ENCODE data around the gene KLF13. TPM values are rescaled to one million over a fixed set of nuclear protein-coding genes. Genes with fewer than 3 reads are reported as not detected.

The KLF13 gene
- total RNA-seq, 2 donors from 2014 or later: 95.1 to 153 TPM

DNA sequence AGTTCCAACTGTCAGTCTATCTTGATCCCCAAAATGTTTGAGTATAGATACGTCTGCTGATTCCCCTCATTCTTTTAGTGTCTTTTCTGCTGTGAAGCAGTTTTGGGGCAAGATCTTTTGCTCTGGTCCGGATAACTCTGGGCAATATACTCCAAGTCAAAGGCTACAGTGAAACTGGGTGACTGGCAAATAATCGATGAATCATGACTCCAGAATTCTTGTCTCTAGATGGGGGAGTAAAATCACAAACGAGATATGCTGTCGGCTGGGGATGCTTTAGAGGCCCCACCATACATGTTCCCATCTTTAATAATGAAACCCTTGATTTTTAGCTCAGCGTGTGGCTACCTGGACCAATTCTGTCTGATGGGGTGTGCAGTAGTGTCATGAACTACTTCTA is 76.5 kb downstream of the KLF13 start:
- DNase-seq (ENCODE audit: low spot score) (no peak), ATAC-seq (no peak)
- H3K9me3 Mint-ChIP-seq: no peaks in the 10 kb centered on the region
- no peaks in the 10 kb centered on the region for H3K36me3 Mint-ChIP-seq
- no peaks in the 10 kb centered on the region for H3K27me3 Mint-ChIP-seq
- peaks cover 38 to 42% of the 10 kb centered on the region in 2 donors for H3K4me1 Mint-ChIP-seq (ENCODE audit: low read depth in 2 of 2)
- H3K27ac Mint-ChIP-seq: no peak overlapping the region
- H3K4me3 Mint-ChIP-seq: no peak overlapping the region

- ATAC-seq: no peak
- H3K4me3 Mint-ChIP-seq: no peak overlapping the region
- peaks cover 4% of the 10 kb centered on the region for H3K36me3 Mint-ChIP-seq
- peak overlapping the region; percentile 58 to 66 for H3K27ac Mint-ChIP-seq
- DNase-seq (ENCODE audit: low spot score): no peak
- H3K9me3 Mint-ChIP-seq: peaks cover 3% of the 10 kb centered on the region
- H3K27me3 Mint-ChIP-seq: no peaks in the 10 kb centered on the region
- H3K4me1 Mint-ChIP-seq (ENCODE audit: low read depth in 2 of 2): peaks cover 38 to 42% of the 10 kb centered on the region in 2 donors
Observed at GRCh38 chr15:31403606-31404005, 77.0 kb downstream of the KLF13 start.

GRCh38 chr15:31404345-31404744 is 77.7 kb downstream of the KLF13 start:
- no peak for DNase-seq (ENCODE audit: low spot score)
- H3K4me3 Mint-ChIP-seq: no peak overlapping the region

GRCh38 chr15:31405200-31405920 is 78.7 kb downstream of the KLF13 start:
- peaks cover 9% of the 10 kb centered on the region for H3K9me3 Mint-ChIP-seq
- H3K27me3 Mint-ChIP-seq: no peaks in the 10 kb centered on the region
- no peak for DNase-seq (ENCODE audit: low spot score)
- peaks cover 25 to 26% of the 10 kb centered on the region in 2 donors for H3K4me1 Mint-ChIP-seq (ENCODE audit: low read depth in 2 of 2)
- H3K4me3 Mint-ChIP-seq: peak overlapping the region; percentile 57
- ATAC-seq: peak in 1 of 2 donors; percentile 75
- peak overlapping the region; percentile 66 for H3K27ac Mint-ChIP-seq
- H3K36me3 Mint-ChIP-seq: peaks cover 13% of the 10 kb centered on the region

More at GRCh38 chr15:31404345-31404744, 77.7 kb downstream of the KLF13 start:
- Mint-ChIP-seq H3K27ac (peak overlapping the region; percentile 66), H3K4me1 (ENCODE audit: low read depth in 2 of 2) (peaks cover 34 to 36% of the 10 kb centered on the region in 2 donors), H3K36me3 (peaks cover 11% of the 10 kb centered on the region), H3K9me3 (peaks cover 7% of the 10 kb centered on the region), H3K27me3 (no peaks in the 10 kb centered on the region)
- no peak for ATAC-seq

DNA sequence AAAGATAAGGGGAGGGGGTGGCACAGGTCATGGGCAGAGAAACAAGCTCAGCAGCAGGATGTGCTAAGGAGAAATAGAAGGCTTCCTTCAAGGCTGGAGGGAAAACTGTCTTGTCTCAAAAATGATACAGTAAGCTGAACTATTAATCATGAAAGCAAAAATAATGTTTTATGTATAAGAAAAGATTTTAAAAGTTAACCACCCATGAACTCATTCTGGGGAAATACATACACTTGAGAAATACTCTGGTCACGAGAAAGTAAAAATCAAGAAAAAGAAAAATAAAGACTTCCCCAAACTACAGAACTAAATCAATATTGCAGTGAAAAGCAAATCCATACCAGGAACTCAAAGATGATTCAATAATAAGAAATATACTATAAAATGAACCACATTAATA is 80.7 kb downstream of the KLF13 start:
- Mint-ChIP-seq H3K4me1 (ENCODE audit: low read depth in 2 of 2) (peaks cover 24 to 28% of the 10 kb centered on the region in 2 donors), H3K36me3 (peaks cover 13% of the 10 kb centered on the region), H3K27ac (no peak overlapping the region), H3K9me3 (peaks cover 9% of the 10 kb centered on the region), H3K27me3 (no peaks in the 10 kb centered on the region), H3K4me3 (no peak overlapping the region)
- no peak for ATAC-seq
- no peak for DNase-seq (ENCODE audit: low spot score)

- no peaks in the 10 kb centered on the region for H3K27me3 Mint-ChIP-seq
- H3K9me3 Mint-ChIP-seq: peaks cover 9% of the 10 kb centered on the region
- DNase-seq (ENCODE audit: low spot score) (no peak), ATAC-seq (no peak)
- H3K4me1 Mint-ChIP-seq (ENCODE audit: low read depth in 2 of 2): peaks cover 28 to 32% of the 10 kb centered on the region in 2 donors
- no peak overlapping the region for H3K4me3 Mint-ChIP-seq
- H3K27ac Mint-ChIP-seq: no peak overlapping the region
- peaks cover 13% of the 10 kb centered on the region for H3K36me3 Mint-ChIP-seq
Observed at GRCh38 chr15:31407851-31408250, 81.2 kb downstream of the KLF13 start.

DNA sequence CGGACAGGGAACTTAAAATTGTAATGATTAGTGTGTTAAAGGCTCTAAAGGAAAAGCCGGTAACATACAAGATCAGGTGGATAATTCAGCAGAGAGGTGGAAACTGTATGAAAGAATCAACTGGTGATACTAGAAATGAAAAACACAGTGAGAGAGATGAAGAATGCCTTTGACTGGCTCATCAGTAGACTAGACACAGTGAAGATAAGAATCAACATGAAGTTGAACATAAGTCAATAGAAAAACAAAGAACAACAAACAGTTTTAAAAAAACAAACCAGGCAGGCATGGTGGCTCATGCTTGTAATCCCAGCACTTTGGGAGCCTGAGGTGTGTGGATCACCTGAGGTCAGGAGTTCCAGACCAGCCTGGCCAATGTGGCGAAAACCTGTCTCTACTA is 82.1 kb downstream of the KLF13 start:
- H3K9me3 Mint-ChIP-seq: peaks cover 9% of the 10 kb centered on the region
- H3K27me3 Mint-ChIP-seq: no peaks in the 10 kb centered on the region
- peaks cover 13% of the 10 kb centered on the region for H3K36me3 Mint-ChIP-seq

DNA sequence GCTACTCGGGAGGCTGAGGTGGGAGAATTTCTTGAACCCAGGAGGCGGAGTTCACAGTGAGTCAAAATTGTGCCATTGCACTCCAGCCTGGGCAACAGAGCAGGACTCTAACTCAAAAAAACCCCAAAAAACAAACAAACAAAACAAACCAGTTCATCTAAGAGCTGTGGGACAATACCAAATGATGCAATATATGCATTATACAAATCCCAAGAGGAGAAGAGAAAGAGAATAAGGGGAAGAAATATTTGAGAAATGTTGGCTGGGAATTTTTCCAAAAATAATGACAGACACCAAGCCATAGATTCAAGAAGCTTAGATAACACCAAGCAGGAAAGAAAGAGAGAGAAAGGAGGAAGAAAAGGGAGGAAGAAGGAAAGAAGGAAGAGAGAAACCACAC is 82.5 kb downstream of the KLF13 start:
- Mint-ChIP-seq H3K27ac (no peak overlapping the region), H3K27me3 (no peaks in the 10 kb centered on the region), H3K4me3 (no peak overlapping the region), H3K9me3 (peaks cover 9% of the 10 kb centered on the region), H3K4me1 (ENCODE audit: low read depth in 2 of 2) (peaks cover 32 to 40% of the 10 kb centered on the region in 2 donors), H3K36me3 (peaks cover 13% of the 10 kb centered on the region)
- DNase-seq (ENCODE audit: low spot score): no peak
- ATAC-seq: no peak

More for the DNA sequence above, 82.1 kb downstream of the KLF13 start:
- DNase-seq (ENCODE audit: low spot score) (no peak), ATAC-seq (no peak)
- H3K4me1 Mint-ChIP-seq (ENCODE audit: low read depth in 2 of 2): peaks cover 35 to 40% of the 10 kb centered on the region in 2 donors
- H3K27ac Mint-ChIP-seq: no peak overlapping the region
- H3K4me3 Mint-ChIP-seq: no peak overlapping the region

GRCh38 chr15:31412824-31413223 is 86.2 kb downstream of the KLF13 start:
- Mint-ChIP-seq H3K36me3 (peaks cover 17% of the 10 kb centered on the region), H3K4me3 (peak overlapping the region; percentile 69), H3K9me3 (peaks cover 9% of the 10 kb centered on the region), H3K27me3 (no peaks in the 10 kb centered on the region), H3K4me1 (ENCODE audit: low read depth in 2 of 2) (peaks cover 17 to 24% of the 10 kb centered on the region in 2 donors), H3K27ac (peak overlapping the region; percentile 66 to 70)
- no peak for DNase-seq (ENCODE audit: low spot score)
- ATAC-seq: peak; percentile 88 to 91

GRCh38 chr15:31415201-31415600 is 88.6 kb downstream of the KLF13 start:
- no peak for ATAC-seq
- no peak for DNase-seq (ENCODE audit: low spot score)
- Mint-ChIP-seq H3K27me3 (no peaks in the 10 kb centered on the region), H3K4me1 (ENCODE audit: low read depth in 2 of 2) (peaks cover 13 to 24% of the 10 kb centered on the region in 2 donors), H3K4me3 (no peak overlapping the region), H3K36me3 (peaks cover 19% of the 10 kb centered on the region), H3K27ac (peak overlapping the region in 1 of 2 donors; percentile 28), H3K9me3 (peaks cover 8% of the 10 kb centered on the region)

- DNase-seq (ENCODE audit: low spot score): no peak
Observed at GRCh38 chr15:31419820-31420219, 93.2 kb downstream of the KLF13 start.

GRCh38 chr15:31427411-31427810 is 100.8 kb downstream of the KLF13 start:
- Mint-ChIP-seq H3K27ac (peak overlapping the region; percentile 39 to 87), H3K4me1 (ENCODE audit: low read depth in 2 of 2) (peaks cover 36 to 41% of the 10 kb centered on the region in 2 donors), H3K36me3 (no peaks in the 10 kb centered on the region), H3K9me3 (no peaks in the 10 kb centered on the region), H3K4me3 (peak overlapping the region; percentile 56), H3K27me3 (no peaks in the 10 kb centered on the region)
- no peak for DNase-seq (ENCODE audit: low spot score)
- peak; percentile 93 to 96 for ATAC-seq

More at GRCh38 chr15:31419820-31420219, 93.2 kb downstream of the KLF13 start:
- Mint-ChIP-seq H3K9me3 (peaks cover 8% of the 10 kb centered on the region), H3K27ac (no peak overlapping the region), H3K27me3 (no peaks in the 10 kb centered on the region), H3K4me3 (no peak overlapping the region), H3K36me3 (peaks cover 19% of the 10 kb centered on the region), H3K4me1 (ENCODE audit: low read depth in 2 of 2) (peaks cover 6 to 7% of the 10 kb centered on the region in 2 donors)
- no peak for ATAC-seq
